ENCODE results near the gene MYH7B. TPM values are rescaled to one million over a fixed set of nuclear protein-coding genes. Genes with fewer than 3 reads are reported as not detected.

Gene MYH7B
- total RNA-seq, 3 donors from 2014 or later (not counting 1 experiment from before 2014, with no cell fraction given) = 0.18 to 1.0 (median 0.21) TPM

GRCh38 chr20:34922654-34923381, 32.9 kb upstream of the MYH7B start:
- Mint-ChIP-seq H3K27me3 (ENCODE audit: low read depth in 2 of 2) (no peaks in the 10 kb centered on the region), H3K4me1 (peaks cover 5 to 16% of the 10 kb centered on the region in 2 donors), H3K27ac (no peak overlapping the region), H3K9me3 (no peaks in the 10 kb centered on the region), H3K4me3 (no peak overlapping the region), H3K36me3 (no peaks in the 10 kb centered on the region)
- Histone ChIP-seq H3K27me3 (ENCODE audit: control insufficient read depth, insufficient read depth, low read length) (no peaks in the 10 kb centered on the region), H3K4me3 (ENCODE audit: low read length) (no peak overlapping the region), H3K4me1 (ENCODE audit: control insufficient read depth, insufficient read depth, low read length) (no peaks in the 10 kb centered on the region), H3K36me3 (ENCODE audit: control insufficient read depth, insufficient read depth, low read length) (peaks cover 2% of the 10 kb centered on the region), H3K9me3 (ENCODE audit: control insufficient read depth, insufficient read depth, low read length) (no peaks in the 10 kb centered on the region), H3K27ac (ENCODE audit: low read length) (no peak overlapping the region)
- intact Hi-C loops (cut with micrococcal nuclease) = no loop called here
- DNase-seq = no peak
- no peak for TF ChIP-seq CTCF (IDR thresholded peaks at IDR 0.05)
- WGBS (ENCODE audit: insufficient coverage) = 100% methylated on average over 1 of the region's 5 CpGs
- ATAC-seq = no peak

- H3K36me3 ChIP-seq (ENCODE audit: control insufficient read depth, insufficient read depth, low read length) = peaks cover 2% of the 10 kb centered on the region
- Mint-ChIP-seq H3K27ac (no peak overlapping the region), H3K27me3 (ENCODE audit: low read depth in 2 of 2) (no peaks in the 10 kb centered on the region), H3K9me3 (no peaks in the 10 kb centered on the region), H3K4me3 (no peak overlapping the region), H3K4me1 (peaks cover 0 to 10% of the 10 kb centered on the region in 2 donors), H3K36me3 (no peaks in the 10 kb centered on the region)
- H3K9me3 ChIP-seq (ENCODE audit: control insufficient read depth, insufficient read depth, low read length) = no peaks in the 10 kb centered on the region
- H3K27me3 ChIP-seq (ENCODE audit: control insufficient read depth, insufficient read depth, low read length) = no peaks in the 10 kb centered on the region
- no peak for DNase-seq
- H3K4me3 ChIP-seq (ENCODE audit: low read length) = no peak overlapping the region
- TF ChIP-seq CTCF (IDR thresholded peaks at IDR 0.05) = no peak
- intact Hi-C loops (cut with micrococcal nuclease) = no loop called here
- no peak for ATAC-seq
- no peak overlapping the region for H3K27ac ChIP-seq (ENCODE audit: low read length)
- 100% methylated on average over 1 of the region's 2 CpGs for whole genome bisulfite sequencing (ENCODE audit: insufficient coverage)
- no peaks in the 10 kb centered on the region for H3K4me1 ChIP-seq (ENCODE audit: control insufficient read depth, insufficient read depth, low read length)
Observed at GRCh38 chr20:34923414-34923813, 32.3 kb upstream of the MYH7B start.

GRCh38 chr20:34925341-34925740, 30.3 kb upstream of the MYH7B start:
- Histone ChIP-seq H3K36me3 (ENCODE audit: control insufficient read depth, insufficient read depth, low read length) (peaks cover 12% of the 10 kb centered on the region), H3K9me3 (ENCODE audit: control insufficient read depth, insufficient read depth, low read length) (no peaks in the 10 kb centered on the region), H3K4me1 (ENCODE audit: control insufficient read depth, insufficient read depth, low read length) (no peaks in the 10 kb centered on the region), H3K4me3 (ENCODE audit: low read length) (no peak overlapping the region), H3K27ac (ENCODE audit: low read length) (no peak overlapping the region), H3K27me3 (ENCODE audit: control insufficient read depth, insufficient read depth, low read length) (no peaks in the 10 kb centered on the region)
- Mint-ChIP-seq H3K9me3 (no peaks in the 10 kb centered on the region), H3K4me1 (peaks cover 0 to 10% of the 10 kb centered on the region in 2 donors), H3K27me3 (ENCODE audit: low read depth in 2 of 2) (no peaks in the 10 kb centered on the region), H3K4me3 (no peak overlapping the region), H3K36me3 (peaks cover 4% of the 10 kb centered on the region), H3K27ac (peak overlapping the region in 1 of 2 donors; percentile 1)
- TF ChIP-seq CTCF (IDR thresholded peaks at IDR 0.05) = no peak
- intact Hi-C loops (cut with micrococcal nuclease) = no loop called here
- ATAC-seq (no peak), DNase-seq (no peak)
- 100% methylated on average over 3 of the region's 3 CpGs for WGBS (ENCODE audit: insufficient coverage)

GRCh38 chr20:34925981-34926380, 29.7 kb upstream of the MYH7B start:
- no peaks in the 10 kb centered on the region for H3K4me1 ChIP-seq (ENCODE audit: control insufficient read depth, insufficient read depth, low read length)
- H3K36me3 ChIP-seq (ENCODE audit: control insufficient read depth, insufficient read depth, low read length) = peaks cover 12% of the 10 kb centered on the region
- ATAC-seq (peak in 1 of 3 donors; percentile 8), DNase-seq (no peak)
- H3K27ac ChIP-seq (ENCODE audit: low read length) = no peak overlapping the region
- TF ChIP-seq CTCF (IDR thresholded peaks at IDR 0.05) = no peak
- no peak overlapping the region for H3K4me3 ChIP-seq (ENCODE audit: low read length)
- H3K27me3 Mint-ChIP-seq (ENCODE audit: low read depth in 2 of 2) = no peaks in the 10 kb centered on the region
- H3K27me3 ChIP-seq (ENCODE audit: control insufficient read depth, insufficient read depth, low read length) = no peaks in the 10 kb centered on the region
- H3K9me3 ChIP-seq (ENCODE audit: control insufficient read depth, insufficient read depth, low read length) = no peaks in the 10 kb centered on the region
- peak overlapping the region in 1 of 2 donors; percentile 1 for H3K27ac Mint-ChIP-seq
- no peaks in the 10 kb centered on the region for H3K9me3 Mint-ChIP-seq
- H3K4me1 Mint-ChIP-seq = peaks cover 0 to 10% of the 10 kb centered on the region in 2 donors
- peaks cover 11% of the 10 kb centered on the region for H3K36me3 Mint-ChIP-seq
- 45% methylated on average over 1 of the region's 1 CpG for WGBS (ENCODE audit: insufficient coverage)
- intact Hi-C loops (cut with micrococcal nuclease) = no loop called here
- H3K4me3 Mint-ChIP-seq = no peak overlapping the region

Data from natural killer cell (primary cell).